Neuronal stem cell (in vitro differentiated cells): ENCODE data around the gene TTC13.

Experiments
- DNase-seq: peaks from one replicate; pipeline ENCODE4 v3.0.0-alpha.2; 2013; ENCODE audit warnings: low spot score
- H2AFZ ChIP-seq: one replicate; pipeline ENCODE4 v1.6.1; 2013; ENCODE audit warnings: mild to moderate bottlenecking, low read length, inconsistent platforms
- H2AK5ac ChIP-seq: 2 replicates; pipeline ENCODE4 v1.6.1; 2013; ENCODE audit warnings: low read depth, mild to moderate bottlenecking, inconsistent platforms, low read length, moderate library complexity, mixed read lengths
- H2BK120ac ChIP-seq: 2 replicates; pipeline ENCODE4 v1.6.1; 2013; ENCODE audit warnings: low read depth, mild to moderate bottlenecking, inconsistent platforms, low read length, moderate library complexity, mixed read lengths
- H2BK12ac ChIP-seq: one replicate; pipeline ENCODE4 v1.6.1; 2013; ENCODE audit warnings: low read length, inconsistent platforms
- H2BK15ac ChIP-seq: 2 replicates; pipeline ENCODE4 v1.6.1; 2013; ENCODE audit warnings: mild to moderate bottlenecking, low read length, inconsistent platforms, mixed read lengths
- H2BK5ac ChIP-seq: one replicate; pipeline ENCODE4 v1.6.1; 2013; ENCODE audit warnings: inconsistent platforms, mild to moderate bottlenecking, low read length, moderate library complexity
- H3K14ac ChIP-seq: one replicate; pipeline ENCODE4 v1.6.1; 2013; ENCODE audit warnings: low read length, inconsistent platforms
- H3K18ac ChIP-seq: 2 replicates; pipeline ENCODE4 v1.6.1; 2013; ENCODE audit warnings: low read length, inconsistent platforms
- H3K23ac ChIP-seq: 2 replicates; pipeline ENCODE4 v1.6.1; 2013; ENCODE audit warnings: low read depth, mild to moderate bottlenecking, mixed read lengths, low read length, inconsistent platforms; ENCODE audit not compliant: poor library complexity
- H3K27ac ChIP-seq: replicated peaks from 3 replicates; pipeline ENCODE4 v1.5.1; 2013; ENCODE audit warnings: low read length, inconsistent platforms
- H3K27me3 ChIP-seq, 3 experiments: 2 replicates each; pipeline ENCODE4 v1.6.1; 2013; ENCODE audit warnings: low read length in 3 of 3, mild to moderate bottlenecking in 2 of 3, inconsistent platforms in 1 of 3, low read depth in 1 of 3, mixed read lengths in 1 of 3, moderate library complexity in 1 of 3; ENCODE audit not compliant: control insufficient read depth in 3 of 3, insufficient read depth in 3 of 3
- H3K36me3 ChIP-seq, 2 donors: replicated peaks in 1 of 2; 2 replicates each; pipeline ENCODE4 v1.6.1; 2013; ENCODE audit warnings: low read length in 2 of 2; ENCODE audit not compliant: control insufficient read depth in 2 of 2, insufficient read depth in 2 of 2
- H3K4ac ChIP-seq: 2 replicates; pipeline ENCODE4 v1.6.1; 2013; ENCODE audit warnings: inconsistent platforms, mild to moderate bottlenecking, low read length, moderate library complexity
- H3K4me1 ChIP-seq, 2 donors: 1 replicate in 1 of 2; 2 replicates in 1 of 2; pipeline ENCODE4 v1.6.1; 2013; ENCODE audit warnings: low read length in 2 of 2, low read depth in 1 of 2; ENCODE audit not compliant: control insufficient read depth in 2 of 2, insufficient read depth in 1 of 2
- H3K4me2 ChIP-seq: one replicate; pipeline ENCODE4 v1.6.1; 2013; ENCODE audit warnings: mild to moderate bottlenecking, low read length, inconsistent platforms; ENCODE audit not compliant: insufficient read depth, poor library complexity, severe bottlenecking
- H3K4me3 ChIP-seq, 2 donors: 2 replicates each; pipeline ENCODE4 v1.5.1; 2013; ENCODE audit warnings: low read length in 2 of 2, mild to moderate bottlenecking in 2 of 2, inconsistent platforms in 1 of 2, moderate library complexity in 1 of 2
- H3K79me1 ChIP-seq: one replicate; pipeline ENCODE4 v1.6.1; 2013; ENCODE audit warnings: low read depth, mild to moderate bottlenecking, inconsistent platforms, low read length, moderate library complexity
- H3K9ac ChIP-seq: one replicate; pipeline ENCODE4 v1.6.1; 2013; ENCODE audit warnings: mild to moderate bottlenecking, low read depth, low read length, inconsistent platforms; ENCODE audit not compliant: poor library complexity
- H3K9me3 ChIP-seq, 2 donors: replicated peaks in 1 of 2; 2 replicates each; pipeline versions ENCODE3 to v1.6.1; 2013; ENCODE audit warnings: low read length in 2 of 2, mild to moderate bottlenecking in 2 of 2, inconsistent platforms in 1 of 2, low read depth in 1 of 2, mixed read lengths in 1 of 2, moderate library complexity in 1 of 2; ENCODE audit not compliant: control insufficient read depth in 2 of 2, insufficient read depth in 1 of 2
- H4K8ac ChIP-seq: one replicate; pipeline ENCODE4 v1.6.1; 2013; ENCODE audit warnings: low read depth, mild to moderate bottlenecking, inconsistent platforms, low read length, moderate library complexity
- H4K91ac ChIP-seq: one replicate; pipeline ENCODE4 v1.6.1; 2013; ENCODE audit warnings: low read length, low read depth, mild to moderate bottlenecking, inconsistent platforms; ENCODE audit not compliant: poor library complexity
- WGBS, 2 donors: extraction: QIAGEN DNeasy Blood & Tissue Kit; methylation state at CpG; one replicate each; pipeline ENCODE4 v1.1.7; 2013; ENCODE audit warnings: missing lambda C conversion rate in 2 of 2, mixed read lengths in 1 of 2; ENCODE audit not compliant: insufficient read length in 2 of 2, insufficient replicate concordance in 1 of 2; ENCODE audit errors: extremely low coverage in 2 of 2; 5-methylcytosine and 5-hydroxymethylcytosine counted together

Gene TTC13

GRCh38 chr1:231016234-231016633 is 37.6 kb upstream of the TTC13 start:
- no peak overlapping the region for H3K27ac ChIP-seq
- H3K27me3 ChIP-seq, result no peaks in the 10 kb centered on the region
- no peak overlapping the region for H3K23ac ChIP-seq
- no peak overlapping the region for H3K9ac ChIP-seq
- H2AFZ ChIP-seq, result no peak overlapping the region
- H3K4me1 ChIP-seq, result no peaks in the 10 kb centered on the region
- H2BK120ac ChIP-seq, result no peak overlapping the region
- H3K36me3 ChIP-seq, result peaks cover 2 to 28% of the 10 kb centered on the region in 2 donors
- no peak overlapping the region for H3K14ac ChIP-seq
- H2AK5ac ChIP-seq, result no peak overlapping the region
- no peak overlapping the region for H2BK15ac ChIP-seq
- no peak overlapping the region for H3K4me2 ChIP-seq
- no peaks in the 10 kb centered on the region for H3K9me3 ChIP-seq
- no CpG with 5 or more reads among the region's 6 CpGs for WGBS, 2 donors
- H2BK5ac ChIP-seq, result no peak overlapping the region
- H3K18ac ChIP-seq, result no peak overlapping the region
- H3K4ac ChIP-seq, result no peak overlapping the region
- no peak for DNase-seq
- no peak overlapping the region for H4K8ac ChIP-seq
- no peak overlapping the region for H4K91ac ChIP-seq
- H2BK12ac ChIP-seq, result no peak overlapping the region
- peaks cover 2% of the 10 kb centered on the region for H3K79me1 ChIP-seq
- H3K4me3 ChIP-seq, result no peak overlapping the region

- H4K91ac ChIP-seq, result no peak overlapping the region
- DNase-seq, result no peak
- H2BK5ac ChIP-seq, result no peak overlapping the region
- H3K18ac ChIP-seq, result no peak overlapping the region
- no CpG with 5 or more reads among the region's 3 CpGs for WGBS, 2 donors
- no peak overlapping the region for H3K14ac ChIP-seq
- H2BK12ac ChIP-seq, result no peak overlapping the region
- no peaks in the 10 kb centered on the region for H3K27me3 ChIP-seq
- no peak overlapping the region for H2BK15ac ChIP-seq
- no peak overlapping the region for H2AFZ ChIP-seq
- H2AK5ac ChIP-seq, result no peak overlapping the region
- H2BK120ac ChIP-seq, result no peak overlapping the region
- H3K4me2 ChIP-seq, result no peak overlapping the region
- H3K4me1 ChIP-seq, result no peaks in the 10 kb centered on the region
- H3K27ac ChIP-seq, result no peak overlapping the region
- H3K79me1 ChIP-seq, result no peaks in the 10 kb centered on the region
- no peak overlapping the region for H3K4ac ChIP-seq
- H3K9ac ChIP-seq, result no peak overlapping the region
- H3K23ac ChIP-seq, result no peak overlapping the region
- peaks cover 0 to 11% of the 10 kb centered on the region in 2 donors for H3K36me3 ChIP-seq
- H3K4me3 ChIP-seq, result no peak overlapping the region
- H3K9me3 ChIP-seq, result peaks cover 0 to 2% of the 10 kb centered on the region in 2 donors
- H4K8ac ChIP-seq, result no peak overlapping the region
Observed at GRCh38 chr1:231013391-231014015, 34.8 kb upstream of the TTC13 start.

- no peak overlapping the region for H2BK5ac ChIP-seq
- no peak overlapping the region for H4K8ac ChIP-seq
- no peak for DNase-seq
- H3K14ac ChIP-seq, result no peak overlapping the region
- H2AK5ac ChIP-seq, result no peak overlapping the region
- H3K9me3 ChIP-seq, result peaks cover 0 to 2% of the 10 kb centered on the region in 2 donors
- no peaks in the 10 kb centered on the region for H3K4me1 ChIP-seq
- no peak overlapping the region for H3K9ac ChIP-seq
- H3K79me1 ChIP-seq, result no peaks in the 10 kb centered on the region
- H4K91ac ChIP-seq, result no peak overlapping the region
- no peak overlapping the region for H3K18ac ChIP-seq
- no peak overlapping the region for H2BK120ac ChIP-seq
- peaks cover 0 to under 1% of the 10 kb centered on the region in 2 donors for H3K36me3 ChIP-seq
- no peak overlapping the region for H3K4me3 ChIP-seq
- H3K27ac ChIP-seq, result no peak overlapping the region
- no CpG with 5 or more reads among the region's 5 CpGs for WGBS, 2 donors
- H3K27me3 ChIP-seq, result no peaks in the 10 kb centered on the region
- H2AFZ ChIP-seq, result no peak overlapping the region
- H3K4me2 ChIP-seq, result no peak overlapping the region
- H3K4ac ChIP-seq, result no peak overlapping the region
- H3K23ac ChIP-seq, result no peak overlapping the region
- H2BK12ac ChIP-seq, result no peak overlapping the region
- no peak overlapping the region for H2BK15ac ChIP-seq
Observed at GRCh38 chr1:231011963-231012362, 33.3 kb upstream of the TTC13 start.

GRCh38 chr1:231011360-231011759 is 32.7 kb upstream of the TTC13 start:
- no peak for DNase-seq
- H3K23ac ChIP-seq, result no peak overlapping the region
- no peak overlapping the region for H3K27ac ChIP-seq
- no peak overlapping the region for H2BK12ac ChIP-seq
- no peak overlapping the region for H2AFZ ChIP-seq
- no peak overlapping the region for H4K91ac ChIP-seq
- no peak overlapping the region for H3K4me2 ChIP-seq
- WGBS, 2 donors, result 100% methylated on average over 1 of the region's 2 CpGs; no CpG with 5 or more reads in 1 of the 2 donors
- H3K18ac ChIP-seq, result no peak overlapping the region
- H3K27me3 ChIP-seq, result no peaks in the 10 kb centered on the region
- no peaks in the 10 kb centered on the region for H3K4me1 ChIP-seq
- H2BK15ac ChIP-seq, result no peak overlapping the region
- no peak overlapping the region for H2AK5ac ChIP-seq
- H2BK120ac ChIP-seq, result no peak overlapping the region
- H3K79me1 ChIP-seq, result no peaks in the 10 kb centered on the region
- H3K14ac ChIP-seq, result no peak overlapping the region
- no peak overlapping the region for H4K8ac ChIP-seq
- H3K4ac ChIP-seq, result no peak overlapping the region
- H2BK5ac ChIP-seq, result no peak overlapping the region
- H3K36me3 ChIP-seq, result no peaks in the 10 kb centered on the region
- no peak overlapping the region for H3K4me3 ChIP-seq
- H3K9me3 ChIP-seq, result peaks cover 0 to 2% of the 10 kb centered on the region in 2 donors
- no peak overlapping the region for H3K9ac ChIP-seq
